Panc1 (cell line): Measurements from ENCODE around the gene FBXW4. TPM values are rescaled to one million over a fixed set of nuclear protein-coding genes. Genes with fewer than 3 reads are reported as not detected.

Experiments used
- ATAC-seq: fragments of 200-7000 bp; cut with Tn5 transposase; 2 replicates; pipeline ENCODE4 v1.9.1; 2020; ENCODE audit warnings: mild to moderate bottlenecking, moderate library complexity
- Bru-seq: library from RNA; stranded (reverse); fragments of 400-500 nt; gene quantifications from one replicate; lab custom pipeline; 2021; lab: Mats Ljungman, UMichigan
- BruChase-seq, 2 experiments: library from RNA; stranded (reverse); fragments of 400-500 nt; gene quantifications; one replicate each; lab custom pipeline; 2021; lab: Mats Ljungman, UMichigan
- BruUV-seq: library from RNA; stranded (reverse); fragments of 400-500 nt; replicated peaks from 2 replicates; lab custom pipeline; 2021; lab: Mats Ljungman, UMichigan
- CTCF ChIA-PET: fragments of 300-600 bp; sonication (Branson Sonifier 250); formaldehyde crosslinking; loops from one replicate; lab custom pipeline; 2022; ENCODE audit warnings: antibody characterized with exemption; lab: Charles Lee
- POLR2A ChIA-PET: fragments of 300-600 bp; sonication (Branson Sonifier 250); formaldehyde crosslinking; loops from one replicate; lab custom pipeline; 2022; ENCODE audit warnings: antibody characterized with exemption; lab: Charles Lee
- DNase-seq: peaks from one replicate; pipeline ENCODE4 v3.0.0-alpha.2; 2010; ENCODE audit warnings: low read depth, low spot score
- H3K27ac ChIP-seq: 2 replicates; pipeline ENCODE4 v1.5.1; 2011; ENCODE audit warnings: mild to moderate bottlenecking, low read length, inconsistent platforms
- H3K27me3 ChIP-seq: fragments of 200-500 bp; sonication (Bioruptor generic); 2 replicates; pipeline ENCODE4 v1.6.0; 2014; ENCODE audit warnings: low read length, inconsistent platforms; ENCODE audit not compliant: control insufficient read depth, insufficient read depth
- H3K36me3 ChIP-seq: fragments of 200-500 bp; sonication (Bioruptor generic); 2 replicates; pipeline ENCODE4 v1.5.1; 2014; ENCODE audit warnings: inconsistent platforms, mild to moderate bottlenecking, low read length, moderate library complexity; ENCODE audit not compliant: control insufficient read depth, insufficient read depth
- H3K4me1 ChIP-seq: 2 replicates; pipeline ENCODE4 v1.5.1; 2011; ENCODE audit warnings: inconsistent platforms, mild to moderate bottlenecking, low read length, moderate library complexity; ENCODE audit not compliant: control insufficient read depth, insufficient read depth
- H3K4me3 ChIP-seq, 2 experiments: 2 replicates each; pipeline ENCODE4 v1.5.1; 2011 to 2012; ENCODE audit warnings: low read depth in 2 of 2, low read length in 2 of 2, mild to moderate bottlenecking in 2 of 2, inconsistent platforms in 1 of 2, moderate library complexity in 1 of 2
- H3K9me3 ChIP-seq: fragments of 200-500 bp; sonication (Bioruptor generic); 2 replicates; pipeline ENCODE4 v1.5.1; 2014; ENCODE audit warnings: low read depth, mild to moderate bottlenecking, inconsistent platforms, low read length, moderate library complexity; ENCODE audit not compliant: control insufficient read depth, insufficient read depth
- POLR2AphosphoS5 ChIP-seq: IDR thresholded peaks from 2 replicates; pipeline ENCODE4 v1.6.1; 2012; ENCODE audit warnings: mild to moderate bottlenecking, low read depth, low read length, moderate library complexity
- SIN3A ChIP-seq: IDR thresholded peaks from 2 replicates; pipeline ENCODE4 v1.6.1; 2012; ENCODE audit warnings: low read depth, mild to moderate bottlenecking, low read length, moderate library complexity, borderline replicate concordance; ENCODE audit not compliant: insufficient read depth
- TCF7L2 ChIP-seq: IDR thresholded peaks from 2 replicates; pipeline ENCODE4 v1.6.1; 2011; ENCODE audit warnings: mild to moderate bottlenecking, low read depth, low read length, inconsistent platforms
- in situ Hi-C: cut with HindIII; loops from 2 replicates; pipeline ENCODE4 v1.10.0; 2016; ENCODE audit warnings: low sequenced_read_pairs, low pct_unique_long_range_greater_than_20kb
- intact Hi-C: fragments of 100-400 bp; cut with micrococcal nuclease; formaldehyde crosslinking; loops from one replicate; pipeline ENCODE4 v1.10.0; 2022; ENCODE audit not compliant: unreplicated experiment
- long read RNA-seq: library from polyadenylated mRNA; unstranded; transcript quantifications from one replicate; pipeline ENCODE4 v2.0.0, GENCODE V29; 2021; ENCODE audit not compliant: unreplicated experiment
- polyA plus RNA-seq: library from polyadenylated mRNA; unstranded; fragments of >200 nt; gene quantifications from one replicate; pipeline ENCODE4 v1.2.1, GENCODE V29; 2012; ENCODE audit warnings: missing spikeins; ENCODE audit not compliant: insufficient read length
- total RNA-seq: library from RNA; stranded (reverse); gene quantifications from one replicate; pipeline ENCODE4 v1.2.1, GENCODE V29; 2021; ENCODE audit not compliant: unreplicated experiment
- TF ChIP-seq, protein P1 (sequence below): fragments of 450-650 bp; IDR thresholded peaks from 2 replicates; pipeline ENCODE4 v1.5.1; 2017; ENCODE audit warnings: mild to moderate bottlenecking
- TF ChIP-seq, protein P2 (sequence below), 2 experiments: IDR thresholded peaks; 2 replicates each; pipeline ENCODE4 v1.6.1; 2011 to 2012; ENCODE audit warnings: low read depth in 2 of 2, control low read depth in 1 of 2, low read length in 1 of 2, mild to moderate bottlenecking in 1 of 2, moderate library complexity in 1 of 2; ENCODE audit not compliant: insufficient read depth in 1 of 2

FBXW4 gene, protein sequence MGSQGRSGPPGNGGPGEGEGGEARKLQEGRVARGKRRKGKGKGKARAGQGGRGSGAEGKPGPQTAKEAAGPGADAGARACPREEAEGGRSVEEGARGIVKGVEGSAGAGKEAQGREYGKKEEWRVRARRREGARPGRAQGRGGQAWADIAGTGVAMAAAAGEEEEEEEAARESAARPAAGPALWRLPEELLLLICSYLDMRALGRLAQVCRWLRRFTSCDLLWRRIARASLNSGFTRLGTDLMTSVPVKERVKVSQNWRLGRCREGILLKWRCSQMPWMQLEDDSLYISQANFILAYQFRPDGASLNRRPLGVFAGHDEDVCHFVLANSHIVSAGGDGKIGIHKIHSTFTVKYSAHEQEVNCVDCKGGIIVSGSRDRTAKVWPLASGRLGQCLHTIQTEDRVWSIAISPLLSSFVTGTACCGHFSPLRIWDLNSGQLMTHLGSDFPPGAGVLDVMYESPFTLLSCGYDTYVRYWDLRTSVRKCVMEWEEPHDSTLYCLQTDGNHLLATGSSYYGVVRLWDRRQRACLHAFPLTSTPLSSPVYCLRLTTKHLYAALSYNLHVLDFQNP
- total RNA-seq (61.5 TPM), Bru-seq, nascent RNA (percentile 84 among the genes with signal in this experiment), BruChase-seq, experiment 1, labeled RNA remaining after a 2-hour chase (percentile 90 among the genes with signal in this experiment), BruChase-seq, experiment 2, labeled RNA remaining after a 6-hour chase (percentile 83 among the genes with signal in this experiment)
- 89.5 TPM for polyA plus RNA-seq
- long read RNA-seq, transcript FBXW4-201 (9 exons, 2,483 nt), result major isoform, 18 of 35 reads
- long read RNA-seq, partial matches to known transcripts, result 3 of 35 reads
- long read RNA-seq, other reads (novel, unspliced or antisense), result 14 of 35 reads

GRCh38 chr10:101694674-101695403 lies at the start of gene FBXW4:
TSS of gene FBXW4 (minus strand) at chr10:101695170. CDS start at chr10:101695105, 65 bp downstream.
- H3K27ac ChIP-seq, result peak within 1 kb of the TSS; percentile 86
- ATAC-seq (peak; percentile 85), DNase-seq (no peak)
- no TSS peak for BruUV-seq
- peaks cover 28% of the 10 kb centered on the region; the same call in 1 of the 2 replicates for H3K4me1 ChIP-seq
- no peaks in the 10 kb centered on the region; the same call in 1 of the 2 replicates for H3K36me3 ChIP-seq
- no peaks in the 10 kb centered on the region for H3K9me3 ChIP-seq
- no peaks in the 10 kb centered on the region for H3K27me3 ChIP-seq
- ChIA-PET CTCF (no interaction called here), POLR2A (interaction anchor here (0.7 kb wide), 1 partner anchor 12 kb away, joined by 3 read pairs; no protein-coding TSS in a partner anchor)
- in situ Hi-C loops, result no loop called here
- no peak for TF ChIP-seq TCF7L2
- TF ChIP-seq, protein P1, sequence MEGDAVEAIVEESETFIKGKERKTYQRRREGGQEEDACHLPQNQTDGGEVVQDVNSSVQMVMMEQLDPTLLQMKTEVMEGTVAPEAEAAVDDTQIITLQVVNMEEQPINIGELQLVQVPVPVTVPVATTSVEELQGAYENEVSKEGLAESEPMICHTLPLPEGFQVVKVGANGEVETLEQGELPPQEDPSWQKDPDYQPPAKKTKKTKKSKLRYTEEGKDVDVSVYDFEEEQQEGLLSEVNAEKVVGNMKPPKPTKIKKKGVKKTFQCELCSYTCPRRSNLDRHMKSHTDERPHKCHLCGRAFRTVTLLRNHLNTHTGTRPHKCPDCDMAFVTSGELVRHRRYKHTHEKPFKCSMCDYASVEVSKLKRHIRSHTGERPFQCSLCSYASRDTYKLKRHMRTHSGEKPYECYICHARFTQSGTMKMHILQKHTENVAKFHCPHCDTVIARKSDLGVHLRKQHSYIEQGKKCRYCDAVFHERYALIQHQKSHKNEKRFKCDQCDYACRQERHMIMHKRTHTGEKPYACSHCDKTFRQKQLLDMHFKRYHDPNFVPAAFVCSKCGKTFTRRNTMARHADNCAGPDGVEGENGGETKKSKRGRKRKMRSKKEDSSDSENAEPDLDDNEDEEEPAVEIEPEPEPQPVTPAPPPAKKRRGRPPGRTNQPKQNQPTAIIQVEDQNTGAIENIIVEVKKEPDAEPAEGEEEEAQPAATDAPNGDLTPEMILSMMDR, result no peak
- TF ChIP-seq, protein P2, sequence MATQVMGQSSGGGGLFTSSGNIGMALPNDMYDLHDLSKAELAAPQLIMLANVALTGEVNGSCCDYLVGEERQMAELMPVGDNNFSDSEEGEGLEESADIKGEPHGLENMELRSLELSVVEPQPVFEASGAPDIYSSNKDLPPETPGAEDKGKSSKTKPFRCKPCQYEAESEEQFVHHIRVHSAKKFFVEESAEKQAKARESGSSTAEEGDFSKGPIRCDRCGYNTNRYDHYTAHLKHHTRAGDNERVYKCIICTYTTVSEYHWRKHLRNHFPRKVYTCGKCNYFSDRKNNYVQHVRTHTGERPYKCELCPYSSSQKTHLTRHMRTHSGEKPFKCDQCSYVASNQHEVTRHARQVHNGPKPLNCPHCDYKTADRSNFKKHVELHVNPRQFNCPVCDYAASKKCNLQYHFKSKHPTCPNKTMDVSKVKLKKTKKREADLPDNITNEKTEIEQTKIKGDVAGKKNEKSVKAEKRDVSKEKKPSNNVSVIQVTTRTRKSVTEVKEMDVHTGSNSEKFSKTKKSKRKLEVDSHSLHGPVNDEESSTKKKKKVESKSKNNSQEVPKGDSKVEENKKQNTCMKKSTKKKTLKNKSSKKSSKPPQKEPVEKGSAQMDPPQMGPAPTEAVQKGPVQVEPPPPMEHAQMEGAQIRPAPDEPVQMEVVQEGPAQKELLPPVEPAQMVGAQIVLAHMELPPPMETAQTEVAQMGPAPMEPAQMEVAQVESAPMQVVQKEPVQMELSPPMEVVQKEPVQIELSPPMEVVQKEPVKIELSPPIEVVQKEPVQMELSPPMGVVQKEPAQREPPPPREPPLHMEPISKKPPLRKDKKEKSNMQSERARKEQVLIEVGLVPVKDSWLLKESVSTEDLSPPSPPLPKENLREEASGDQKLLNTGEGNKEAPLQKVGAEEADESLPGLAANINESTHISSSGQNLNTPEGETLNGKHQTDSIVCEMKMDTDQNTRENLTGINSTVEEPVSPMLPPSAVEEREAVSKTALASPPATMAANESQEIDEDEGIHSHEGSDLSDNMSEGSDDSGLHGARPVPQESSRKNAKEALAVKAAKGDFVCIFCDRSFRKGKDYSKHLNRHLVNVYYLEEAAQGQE (IDR thresholded peaks at IDR 0.05; ENCODE audit: insufficient read depth in 1 of 2, low read depth in 2 of 2, low read length in 1 of 2), result no peak
- TF ChIP-seq POLR2AphosphoS5, result peak; percentile 5; the same call in 1 of the 2 replicates
- TF ChIP-seq SIN3A, result no peak; the same call in 1 of the 2 replicates
- intact Hi-C loops, result no loop called here
- H3K4me3 ChIP-seq, result peak within 1 kb of the TSS; percentile 72 to 76

DNA sequence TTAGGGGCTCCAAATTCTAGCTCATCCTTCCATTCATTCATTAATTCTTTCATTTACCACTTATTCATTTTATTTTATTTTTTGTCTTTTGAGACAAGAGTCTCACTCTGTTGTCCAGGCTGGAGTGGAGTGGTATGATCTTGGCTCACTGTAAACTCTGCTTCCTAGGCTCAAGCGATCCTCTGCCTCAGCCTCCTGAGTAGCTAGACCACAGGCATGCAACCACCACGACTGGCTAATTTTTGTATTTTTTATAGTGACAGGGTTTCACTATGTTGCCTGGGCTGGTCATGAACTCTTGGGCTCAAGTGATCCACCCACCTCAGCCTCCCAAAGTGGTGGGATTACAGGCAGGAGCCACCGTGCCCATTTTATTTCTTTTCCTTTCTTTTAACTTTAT lies 49.3 kb upstream of the FBXW4 start:
- no peaks in the 10 kb centered on the region for H3K27me3 ChIP-seq
- POLR2A ChIA-PET, result no interaction called here
- H3K9me3 ChIP-seq, result no peaks in the 10 kb centered on the region
- H3K4me1 ChIP-seq, result no peaks in the 10 kb centered on the region
- no TSS peak for BruUV-seq
- no peak for DNase-seq
- H3K27ac ChIP-seq, result no peak overlapping the region
- TF ChIP-seq SIN3A (no peak), POLR2AphosphoS5 (no peak), TCF7L2 (no peak)
- TF ChIP-seq, protein P1, result no peak
- TF ChIP-seq, protein P2 (IDR thresholded peaks at IDR 0.05; ENCODE audit: insufficient read depth in 1 of 2, low read depth in 2 of 2, low read length in 1 of 2), result no peak
- H3K36me3 ChIP-seq, result no peaks in the 10 kb centered on the region
- no peak overlapping the region for H3K4me3 ChIP-seq
- CTCF ChIA-PET, result no interaction called here
- intact Hi-C loops (no loop called here), in situ Hi-C loops (no loop called here)
- ATAC-seq, result no peak
